NCI-H2029 treated with DMSO at 0.1 percent for 48 hours (cell line): ENCODE results near the gene COL25A1.
"Not testable (repeated sequence)": the region's sequence is repeated elsewhere in the genome, so short reads cannot be mapped to it uniquely, and the experiment has no call there.

Source experiments
- DNase-seq: peaks from one replicate; lab custom pipeline; 2025; lab: John Stamatoyannopoulos, UW

The COL25A1 gene

DNA sequence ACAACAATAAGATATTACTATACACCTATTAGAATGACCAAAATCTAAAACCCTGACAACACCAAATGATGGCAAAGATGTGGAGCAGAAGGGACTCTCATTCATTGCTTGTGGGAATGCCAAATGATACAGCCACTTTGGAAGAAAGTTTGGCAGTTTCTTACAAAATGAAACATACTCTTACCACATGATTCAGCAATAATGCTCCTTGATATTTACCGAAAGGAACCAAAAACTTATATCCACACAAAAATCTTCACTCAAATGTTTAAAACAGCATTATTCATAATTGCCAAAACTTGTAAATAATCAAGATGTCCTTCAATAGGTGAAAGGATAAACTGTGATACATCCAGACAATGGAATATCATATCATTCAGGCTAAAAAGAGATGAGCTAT is 180.9 kb downstream of the COL25A1 start:
- DNase-seq, result no peak

DNA sequence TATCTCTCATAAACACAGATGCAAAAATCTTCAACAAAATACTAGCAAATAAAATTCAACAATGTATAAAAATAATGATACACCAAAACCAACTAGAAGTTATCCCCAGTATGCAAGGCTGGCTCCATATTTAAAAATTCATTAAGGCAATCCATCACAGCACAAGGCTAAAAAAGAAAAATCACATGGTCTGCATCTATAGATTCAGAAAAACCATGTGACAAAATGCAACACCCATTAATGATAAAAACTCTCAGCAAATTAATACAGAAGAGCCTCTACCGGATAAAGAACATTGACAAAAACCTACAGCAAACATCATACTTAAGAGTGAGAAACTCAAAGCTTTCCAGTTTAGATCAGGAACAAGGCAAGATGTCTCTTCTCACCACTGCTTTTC is 182.6 kb downstream of the COL25A1 start:
- no peak for DNase-seq

DNA sequence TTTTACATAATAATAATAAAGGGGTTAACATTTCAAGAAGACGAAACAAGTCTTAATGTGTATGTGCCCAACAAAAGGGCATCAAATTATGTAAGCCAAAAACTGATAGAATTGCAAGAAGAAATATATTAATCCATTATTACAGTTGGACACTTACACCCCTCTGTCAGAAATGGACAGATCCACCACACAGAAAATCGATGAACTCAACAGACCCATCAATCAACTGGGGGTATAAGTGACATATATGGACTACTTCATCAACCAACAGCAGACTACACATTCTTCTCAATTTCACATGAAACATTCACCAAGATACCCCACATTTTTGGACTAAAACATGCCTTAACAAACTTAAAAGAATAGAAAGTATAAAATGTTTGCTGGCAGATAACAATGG is 183.8 kb downstream of the COL25A1 start:
- no peak for DNase-seq

DNA sequence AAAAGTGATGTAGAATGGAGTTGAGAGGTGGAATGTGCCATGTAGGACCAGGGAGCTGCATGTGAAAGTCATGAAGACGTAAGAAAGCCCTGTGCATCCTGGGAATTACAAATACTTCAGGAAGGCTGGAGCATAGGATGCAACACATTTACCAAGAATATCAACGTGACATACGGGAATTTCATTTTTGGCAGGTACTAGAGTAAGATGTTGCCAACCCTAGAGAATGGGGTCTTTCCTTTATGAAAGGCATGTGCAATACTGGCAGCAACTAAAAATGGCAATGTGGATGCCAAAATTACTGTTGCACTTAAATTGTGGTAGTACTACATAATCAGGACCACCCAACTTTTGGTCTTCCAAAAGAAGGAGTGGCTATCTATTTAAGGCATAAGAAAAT is 188.0 kb downstream of the COL25A1 start:
- no peak for DNase-seq

DNA sequence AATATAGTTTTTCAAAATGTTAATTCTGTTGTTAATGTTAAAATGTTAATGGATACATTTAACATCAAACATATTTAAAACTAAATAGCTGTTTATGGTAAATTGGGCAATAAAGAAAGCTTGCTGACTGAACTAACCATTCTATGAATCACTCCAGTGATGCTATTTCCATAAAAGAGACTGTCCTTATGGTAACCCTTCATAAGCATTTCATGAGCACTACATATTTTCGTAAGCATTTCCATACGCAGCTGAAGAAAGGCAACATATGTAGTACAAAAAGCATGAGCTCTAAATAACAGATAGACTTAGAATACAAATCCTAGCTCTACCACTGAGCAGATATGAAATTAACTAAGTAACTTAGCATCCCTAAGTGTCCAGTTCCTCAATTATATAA is 188.9 kb downstream of the COL25A1 start:
- no peak for DNase-seq

DNA sequence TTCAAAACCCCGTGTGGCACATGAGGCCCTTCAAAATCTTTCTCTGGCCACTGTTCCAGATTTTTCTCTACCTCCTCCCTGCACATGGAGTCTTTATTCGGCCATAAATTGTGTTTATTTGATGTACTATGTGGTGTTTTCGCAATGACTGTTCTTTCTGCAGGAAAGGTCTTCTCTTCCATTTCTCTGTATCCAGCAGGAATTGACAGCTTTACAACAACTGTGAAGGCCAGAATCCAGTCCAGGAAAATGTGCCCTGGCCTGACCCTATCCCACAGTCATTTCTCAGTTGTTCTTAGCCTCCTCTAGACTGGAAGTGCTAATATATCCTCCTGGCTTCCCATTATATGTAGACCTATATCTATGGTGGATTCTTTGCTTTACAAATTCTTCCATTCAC is 191.4 kb downstream of the COL25A1 start:
- DNase-seq, result no peak

DNA sequence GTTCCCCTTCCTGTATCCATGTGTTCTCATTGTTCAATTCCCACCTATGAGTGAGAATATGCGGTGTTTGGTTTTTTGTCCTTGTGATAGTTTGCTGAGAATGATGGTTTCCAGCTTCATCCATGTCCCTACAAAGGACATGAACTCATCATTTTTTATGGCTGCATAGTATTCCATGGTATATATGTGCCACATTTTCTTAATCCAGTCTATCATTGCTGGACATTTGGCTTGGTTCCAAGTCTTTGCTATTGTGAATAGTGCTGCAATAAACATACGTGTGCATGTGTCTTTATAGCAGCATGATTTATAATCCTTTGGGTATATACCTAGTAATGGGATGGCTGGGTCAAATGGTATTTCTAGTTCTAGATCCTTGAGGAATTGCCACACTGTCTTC is 194.2 kb downstream of the COL25A1 start:
- not testable (repeated sequence) for DNase-seq

DNA sequence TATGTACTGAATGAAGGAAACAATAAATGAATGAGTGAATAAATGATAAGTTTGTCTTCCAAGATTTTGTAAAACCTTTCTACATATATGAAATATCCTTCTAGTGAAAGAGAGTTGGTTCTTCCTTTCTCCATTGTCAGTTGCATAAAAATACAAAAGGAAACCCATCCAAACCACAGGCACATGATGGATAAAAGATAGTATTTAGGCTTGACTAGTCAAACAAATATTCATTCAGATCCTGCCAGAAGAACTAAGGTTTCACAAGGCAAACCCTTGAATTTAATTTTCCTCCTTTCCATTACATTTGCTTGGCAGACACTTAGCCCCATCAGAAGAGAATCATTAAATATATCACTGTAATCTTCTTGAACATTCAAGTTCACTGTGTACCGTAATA is 208.4 kb downstream of the COL25A1 start:
- DNase-seq, result no peak

DNA sequence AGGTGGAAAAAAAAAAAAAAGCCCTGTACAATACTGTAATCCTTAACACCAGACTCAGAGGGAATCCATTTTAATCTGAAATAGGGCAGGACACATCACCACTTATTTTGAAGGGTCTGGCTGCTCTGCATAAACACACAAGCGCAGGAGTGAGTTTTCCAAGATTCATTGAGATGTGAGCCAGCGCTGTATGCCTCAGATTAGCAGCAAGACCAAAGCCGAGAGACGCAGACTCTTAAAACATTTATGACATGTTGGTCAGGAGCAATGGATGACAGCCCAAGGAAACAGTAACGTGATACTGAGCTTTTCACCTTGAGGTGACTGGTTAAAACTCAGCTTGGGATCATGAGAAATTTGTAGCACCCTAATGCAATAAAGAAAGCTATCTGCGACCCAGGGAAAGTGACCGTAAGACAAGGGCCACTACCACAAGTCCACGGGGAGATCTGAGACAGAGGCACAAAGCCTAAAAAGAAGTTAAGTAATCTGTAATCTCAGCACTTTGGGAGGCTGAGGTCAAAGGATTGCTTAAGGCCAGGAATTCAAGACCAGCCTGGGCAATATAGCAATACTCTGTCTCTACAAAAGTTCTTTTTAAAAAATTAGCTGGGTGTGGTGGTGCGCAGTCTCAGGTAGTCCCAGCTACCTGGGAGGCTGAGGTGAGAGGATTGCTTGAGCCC is 210.6 kb downstream of the COL25A1 start:
- DNase-seq, result no peak

DNA sequence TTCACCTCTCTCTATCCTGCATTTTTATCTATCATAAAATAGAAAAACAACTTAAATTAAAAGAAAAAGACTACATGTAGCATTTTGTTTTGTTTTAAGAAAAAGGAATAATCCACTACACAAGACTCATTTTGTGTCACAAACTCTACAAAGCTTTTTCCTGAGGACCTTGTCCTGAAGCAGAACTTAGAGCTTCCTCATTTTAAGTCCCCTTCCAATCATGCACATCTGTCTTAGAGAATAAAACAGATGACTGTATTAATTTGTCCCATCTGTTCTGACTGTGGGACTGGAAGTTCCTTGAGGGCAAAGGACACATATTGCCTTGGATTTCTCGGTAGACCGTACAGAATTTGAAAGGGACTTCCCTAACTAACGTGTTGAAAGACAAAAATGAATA is 218.5 kb downstream of the COL25A1 start:
- DNase-seq, result no peak

DNA sequence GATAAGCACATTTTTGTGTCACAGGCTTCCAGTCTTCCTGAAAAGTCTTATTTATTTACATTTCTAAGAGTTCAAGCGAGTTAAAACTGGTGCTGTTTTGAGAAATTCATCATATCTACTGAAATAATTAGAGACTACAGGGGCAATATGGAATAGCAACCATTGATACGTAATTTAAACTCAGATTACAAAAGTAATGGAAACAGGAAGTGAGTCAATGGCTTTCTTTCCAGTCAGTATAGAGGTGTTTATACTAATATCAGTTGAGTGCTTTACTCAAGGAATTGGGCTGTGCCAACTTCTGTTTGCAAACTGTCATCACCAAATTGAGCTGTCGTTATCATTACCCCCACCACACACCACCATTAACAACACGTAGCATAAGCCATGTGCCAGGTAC is 222.7 kb downstream of the COL25A1 start:
- DNase-seq, result no peak

DNA sequence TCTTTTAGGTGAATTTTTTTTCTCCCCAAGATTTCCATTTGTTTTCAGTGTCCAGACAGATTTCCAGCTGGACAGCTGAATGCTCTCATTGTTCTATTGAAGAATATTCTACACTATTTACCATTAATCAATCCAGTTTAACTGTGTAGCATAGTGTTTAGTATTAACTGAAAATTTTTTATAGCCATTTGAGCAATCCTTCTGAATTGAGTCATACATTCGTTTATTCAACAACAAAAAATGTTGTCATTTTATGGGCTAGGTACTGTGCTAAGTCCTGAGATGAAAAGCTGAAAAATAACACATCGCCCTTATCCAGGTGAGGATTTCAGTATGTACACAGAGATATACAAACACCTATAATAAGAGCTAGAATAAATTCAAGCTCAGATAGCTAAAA is 223.3 kb downstream of the COL25A1 start:
- DNase-seq, result no peak

DNA sequence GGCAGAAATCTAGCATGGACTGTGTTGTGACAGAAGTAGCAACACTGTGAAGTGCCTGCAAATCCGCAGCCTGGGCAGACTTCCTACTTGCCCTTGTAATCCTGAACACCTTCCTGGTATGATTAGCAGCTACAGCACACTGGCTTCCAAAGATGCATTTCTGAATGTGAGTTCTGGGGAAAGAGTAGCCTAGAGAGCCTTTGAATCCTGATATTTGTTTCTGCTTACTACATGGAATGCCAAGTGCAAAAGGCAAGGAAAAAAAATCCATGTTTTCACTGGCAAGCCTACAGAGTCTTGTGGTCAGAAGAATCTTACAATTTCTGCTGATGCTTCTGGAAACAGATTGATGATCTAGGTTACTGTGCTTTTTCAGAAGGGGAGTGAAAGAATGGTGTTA is 223.7 kb downstream of the COL25A1 start:
- no peak for DNase-seq

DNA sequence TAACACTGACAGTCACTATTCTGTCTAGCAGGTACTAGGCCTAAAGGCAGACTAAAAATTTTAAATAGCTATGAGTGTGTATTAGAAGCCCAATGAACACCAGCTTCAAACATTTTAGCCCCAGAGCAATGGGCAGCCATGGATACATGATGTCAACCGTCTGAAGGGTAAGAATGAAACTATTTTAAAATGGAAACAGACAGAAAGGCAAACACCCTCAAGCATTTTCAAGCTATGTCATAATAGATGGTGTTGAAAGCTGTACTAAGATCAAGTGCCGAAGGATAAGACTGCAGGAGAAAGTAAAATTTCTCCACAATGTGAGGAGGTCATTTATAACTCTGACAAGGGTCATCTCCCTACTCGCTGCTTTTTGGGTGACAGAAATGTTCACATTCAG is 225.0 kb downstream of the COL25A1 start:
- DNase-seq, result no peak

DNA sequence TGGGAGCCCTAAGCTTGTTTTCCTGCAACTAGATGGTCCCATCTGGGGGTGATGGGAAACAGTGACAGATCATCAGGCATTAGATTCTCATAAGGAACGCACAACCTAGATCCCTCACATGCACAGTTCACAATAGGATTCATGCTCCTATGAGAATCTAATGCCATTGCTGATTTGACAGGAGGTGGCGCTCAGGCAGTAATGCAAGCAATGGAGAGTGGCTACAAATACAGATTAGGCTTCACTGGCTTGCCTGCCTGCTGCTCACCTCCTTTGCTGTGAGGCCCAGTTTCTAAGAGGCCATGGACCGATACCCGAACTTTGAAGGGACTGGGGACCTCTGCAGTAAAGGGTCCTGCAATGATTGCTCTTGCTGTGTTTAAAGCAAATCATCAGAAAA is 225.7 kb downstream of the COL25A1 start:
- not testable (repeated sequence) for DNase-seq

DNA sequence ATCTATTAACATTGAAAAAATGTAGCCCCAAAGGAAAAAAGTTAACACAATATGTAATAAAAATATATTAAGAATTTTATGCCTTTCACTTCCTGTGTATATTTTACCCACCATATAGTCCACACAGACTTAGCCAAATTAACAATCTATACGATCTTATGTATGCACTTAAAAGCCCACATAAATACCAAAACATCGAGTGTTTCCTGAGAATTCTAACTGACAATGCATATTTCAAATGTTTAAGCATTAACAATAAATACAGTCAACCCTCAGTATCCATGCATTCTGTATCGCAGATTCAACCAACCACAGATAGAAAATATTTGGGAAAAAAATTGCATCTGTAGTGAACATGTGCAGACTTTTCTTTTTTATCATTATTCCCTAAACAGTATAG is 226.8 kb downstream of the COL25A1 start:
- no peak for DNase-seq

DNA sequence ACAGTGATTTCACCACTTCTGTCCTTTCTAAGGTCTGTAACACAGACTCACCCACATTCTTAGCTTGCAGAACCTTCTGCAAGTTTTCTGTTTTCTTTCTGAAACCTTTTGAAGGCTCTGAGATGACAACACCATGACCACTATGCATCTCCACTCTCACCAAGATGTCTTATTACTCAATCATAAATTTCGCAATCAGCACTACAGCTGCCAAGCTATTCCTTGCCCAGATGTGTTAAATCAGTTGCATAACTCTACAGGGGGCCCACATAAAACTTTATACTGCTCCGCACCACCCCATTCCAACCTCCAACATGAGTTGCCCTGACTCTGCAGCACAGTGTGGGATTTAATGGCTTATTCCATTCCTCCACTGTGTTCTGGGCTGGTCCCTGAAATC is 229.9 kb downstream of the COL25A1 start:
- no peak for DNase-seq

DNA sequence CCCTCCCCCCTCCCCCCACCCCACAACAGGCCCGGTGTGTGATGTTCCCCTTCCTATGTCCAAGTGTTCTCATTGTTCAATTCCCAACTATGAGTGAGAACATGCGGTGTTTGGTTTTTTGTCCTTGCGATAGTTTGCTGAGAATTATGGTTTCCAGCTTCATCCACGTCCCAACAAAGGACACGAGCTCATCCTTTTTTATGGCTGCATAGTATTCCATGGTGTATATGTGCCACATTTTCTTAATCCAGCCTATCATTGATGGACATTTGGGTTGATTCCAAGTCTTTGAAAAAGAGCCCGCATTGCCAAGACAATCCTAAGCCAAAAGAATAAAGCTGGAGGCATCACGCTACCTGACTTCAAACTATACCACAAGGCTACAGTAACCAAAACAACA is 231.8 kb downstream of the COL25A1 start:
- DNase-seq, result not testable (repeated sequence)

DNA sequence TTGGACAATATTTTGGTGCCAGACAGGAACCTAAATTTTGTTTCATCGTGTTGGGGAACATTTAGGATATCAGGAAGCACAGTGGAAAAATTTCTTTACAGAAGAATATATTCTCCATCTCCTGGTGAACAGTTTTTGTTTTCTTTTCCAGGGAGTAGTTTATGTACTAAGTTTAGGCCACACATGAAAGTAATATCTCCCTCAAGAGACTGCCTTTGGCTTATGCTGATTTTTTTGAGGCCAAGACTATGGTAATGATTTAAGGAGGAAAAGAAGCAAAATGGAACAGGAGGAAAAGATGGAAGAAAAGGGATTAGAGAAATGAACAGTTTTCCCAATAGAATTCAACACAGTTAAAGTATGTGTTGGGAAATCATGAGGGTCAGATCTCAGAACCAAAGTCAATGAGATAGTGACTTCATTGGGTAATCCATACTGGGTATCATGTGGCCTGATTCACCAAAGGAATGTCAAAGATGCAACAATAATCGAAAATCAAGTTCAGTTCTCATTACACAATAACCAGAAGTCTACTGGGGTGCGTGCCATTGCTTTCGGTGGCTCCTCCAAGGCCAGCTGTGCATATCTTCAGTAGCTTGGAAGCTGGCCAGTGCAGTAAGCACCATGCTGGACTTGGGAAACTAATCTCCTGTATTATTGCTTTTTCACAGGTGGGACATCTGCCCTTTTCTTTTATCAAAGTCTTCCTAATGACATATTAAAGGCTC is 234.8 kb downstream of the COL25A1 start:
- no peak for DNase-seq

DNA sequence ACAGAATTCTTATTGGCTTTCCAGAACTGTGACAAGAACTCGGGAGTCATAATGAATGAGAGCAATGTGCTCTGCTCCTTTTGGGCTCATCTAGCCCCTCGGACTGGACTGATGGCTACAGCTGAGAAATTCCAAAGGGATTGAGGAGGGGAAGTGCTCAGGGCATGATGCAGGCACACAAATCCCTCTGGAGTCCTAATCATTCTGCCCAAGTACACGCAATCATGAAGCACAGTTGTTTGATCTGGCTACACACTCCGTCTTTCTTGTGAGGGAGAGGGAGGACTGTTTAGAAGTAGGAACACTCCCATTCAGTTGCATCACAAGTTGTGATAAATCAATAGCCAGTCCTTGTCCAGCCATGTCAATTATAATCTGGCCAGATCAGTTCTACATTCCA is 237.5 kb downstream of the COL25A1 start:
- DNase-seq, result no peak

DNA sequence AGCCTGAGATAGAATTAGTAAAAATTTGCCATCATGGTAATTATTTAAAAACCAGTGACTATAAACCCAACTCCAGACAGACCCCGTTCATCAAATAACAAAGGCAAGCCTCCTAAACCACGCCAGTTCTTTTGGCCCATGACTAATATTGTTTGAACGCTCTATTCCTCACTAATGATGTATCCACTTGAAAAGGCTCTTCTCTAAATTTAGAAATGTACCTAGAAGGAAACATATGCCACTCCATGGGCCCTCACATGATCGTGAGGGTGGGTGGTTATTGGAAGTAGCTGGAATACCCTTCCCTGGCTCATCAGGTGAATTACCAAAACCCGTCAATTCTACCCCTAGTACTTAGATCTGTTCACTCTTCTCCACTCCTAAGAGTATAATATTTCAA is 249.2 kb downstream of the COL25A1 start:
- DNase-seq, result no peak

DNA sequence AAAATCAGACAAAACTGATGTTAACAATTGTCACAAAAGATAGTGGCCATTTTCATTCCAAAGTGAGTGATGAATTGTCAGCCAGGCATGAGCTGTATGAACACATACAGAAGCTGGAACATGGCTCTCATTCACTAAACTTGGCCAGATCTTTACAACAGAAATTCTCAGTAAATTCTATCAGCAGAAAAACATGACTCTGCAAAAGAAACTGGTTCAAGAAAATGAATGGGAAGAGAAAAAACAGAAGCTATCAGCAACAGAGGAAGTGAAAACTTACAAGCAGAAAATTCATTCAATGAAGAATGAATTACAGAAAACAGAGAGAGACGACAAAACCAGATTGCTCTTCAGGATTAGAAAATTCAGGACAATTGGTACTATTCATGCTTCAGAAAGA is 249.6 kb downstream of the COL25A1 start:
- no peak for DNase-seq

DNA sequence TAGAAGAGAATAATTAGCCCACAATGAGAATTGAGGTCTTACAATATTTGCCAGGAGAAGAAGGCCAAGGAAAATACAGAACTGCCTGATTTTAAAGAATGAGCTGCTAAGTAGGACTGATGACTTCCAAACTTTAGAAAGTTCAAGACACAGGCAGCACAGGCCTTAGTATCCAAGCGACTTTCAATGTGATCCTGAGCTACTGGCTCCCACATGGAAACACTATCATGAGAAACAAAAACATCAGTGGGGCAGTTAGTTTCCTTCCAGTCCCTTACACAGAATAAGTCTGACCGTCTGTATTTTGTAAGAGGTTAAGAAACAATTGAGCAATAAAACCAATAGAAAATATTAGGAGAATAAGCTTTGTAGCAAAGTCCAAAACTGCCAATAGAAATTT is 251.4 kb downstream of the COL25A1 start:
- no peak for DNase-seq

DNA sequence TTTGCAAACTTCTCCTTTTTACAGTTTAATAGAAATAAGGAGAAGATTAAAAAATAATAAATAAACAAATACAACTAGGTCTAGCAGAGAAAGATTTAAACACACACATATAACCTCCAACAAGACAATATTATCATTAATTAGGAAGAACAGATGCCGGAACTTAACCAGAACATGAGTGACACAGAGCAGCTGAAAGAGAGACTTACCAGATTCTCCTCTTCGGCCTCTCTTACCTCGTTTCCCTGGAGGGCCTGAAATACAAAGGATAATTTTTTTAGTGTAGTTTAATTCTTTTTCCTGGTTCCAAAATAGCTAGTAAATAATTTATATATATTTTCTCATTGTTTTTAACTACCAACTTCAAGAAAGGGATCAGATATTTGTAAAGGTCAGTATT is 252.5 kb downstream of the COL25A1 start:
- no peak for DNase-seq
